Left forelimb (tissue), 1 donor: Measurements from ENCODE around the gene G3BP1.
"Not testable (repeated sequence)": the region's sequence is repeated elsewhere in the genome, so short reads cannot be mapped to it uniquely, and the experiment has no call there.

Experiments used
- DNase-seq: peaks from one replicate; pipeline ENCODE4 v3.0.0-alpha.2; 2018; ENCODE audit warnings: low spot score

The G3BP1 gene

GRCh38 chr5:151799407-151799806, 27.7 kb downstream of the G3BP1 start:
- no peak for DNase-seq

- DNase-seq, result no peak
These were observed 28.8 kb downstream of the G3BP1 start for GRCh38 chr5:151800532-151800931.

GRCh38 chr5:151805414-151806223, 33.9 kb downstream of the G3BP1 start:
- no peak for DNase-seq

- DNase-seq, result no peak
These were observed 36.9 kb downstream of the G3BP1 start for GRCh38 chr5:151808451-151809169.

GRCh38 chr5:151810449-151810848, 38.7 kb downstream of the G3BP1 start:
- DNase-seq, result no peak

- no peak for DNase-seq
These were observed 39.1 kb downstream of the G3BP1 start for GRCh38 chr5:151810897-151811296.

GRCh38 chr5:151811593-151812321, 40.0 kb downstream of the G3BP1 start:
- DNase-seq, result no peak

GRCh38 chr5:151812757-151813309, 41.1 kb downstream of the G3BP1 start:
- no peak for DNase-seq

- no peak for DNase-seq
These were observed 43.3 kb downstream of the G3BP1 start for GRCh38 chr5:151815051-151815450.

- no peak for DNase-seq
These were observed 48.1 kb downstream of the G3BP1 start for GRCh38 chr5:151819830-151820229.

GRCh38 chr5:151820271-151820670, 48.5 kb downstream of the G3BP1 start:
- DNase-seq, result no peak

GRCh38 chr5:151820903-151821302, 49.1 kb downstream of the G3BP1 start:
- no peak for DNase-seq

- no peak for DNase-seq
These were observed 50.4 kb downstream of the G3BP1 start for GRCh38 chr5:151822141-151822540.

GRCh38 chr5:151825445-151825844, 53.7 kb downstream of the G3BP1 start:
- peak; percentile 75 for DNase-seq

- no peak for DNase-seq
These were observed 57.6 kb downstream of the G3BP1 start for GRCh38 chr5:151829370-151829769.

GRCh38 chr5:151832843-151833242, 61.1 kb downstream of the G3BP1 start:
- DNase-seq, result not testable (repeated sequence)

- no peak for DNase-seq
These were observed 75.0 kb downstream of the G3BP1 start for GRCh38 chr5:151846765-151847164.

GRCh38 chr5:151847871-151848270, 76.1 kb downstream of the G3BP1 start:
- no peak for DNase-seq

GRCh38 chr5:151855701-151856100, 83.9 kb downstream of the G3BP1 start:
- no peak for DNase-seq

GRCh38 chr5:151856861-151857260, 85.1 kb downstream of the G3BP1 start:
- DNase-seq, result no peak

- not testable (repeated sequence) for DNase-seq
These were observed 89.1 kb downstream of the G3BP1 start for GRCh38 chr5:151860867-151861266.
